SH-SY5Y (cell line): Measurements from ENCODE around the gene TRIM62.

Experiments
- GATA2 ChIP-seq: IDR thresholded peaks from 2 replicates; pipeline ENCODE4 v1.6.1; 2011; ENCODE audit warnings: mild to moderate bottlenecking, low read depth, low read length
- GATA3 ChIP-seq: IDR thresholded peaks from 2 replicates; pipeline ENCODE4 v1.6.1; 2011; ENCODE audit warnings: low read depth, mild to moderate bottlenecking, low read length, moderate library complexity

TRIM62 gene

GRCh38 chr1:33181921-33182341 lies at the start of gene TRIM62:
TRIM62 (minus strand) TSS chr1:33182043; CDS start chr1:33181432, 611 bp downstream.
- TF ChIP-seq GATA3 = no peak
- TF ChIP-seq GATA2 = no peak

- TF ChIP-seq GATA3 = no peak
- no peak for TF ChIP-seq GATA2
These were observed 49.3 kb upstream of the TRIM62 start for GRCh38 chr1:33231166-33231565.

- TF ChIP-seq GATA2 = no peak
- no peak for TF ChIP-seq GATA3
These were observed 47.2 kb upstream of the TRIM62 start for GRCh38 chr1:33228935-33229487.

GRCh38 chr1:33225586-33225985 lies 43.7 kb upstream of the TRIM62 start:
- TF ChIP-seq GATA2 = no peak
- no peak for TF ChIP-seq GATA3

DNA sequence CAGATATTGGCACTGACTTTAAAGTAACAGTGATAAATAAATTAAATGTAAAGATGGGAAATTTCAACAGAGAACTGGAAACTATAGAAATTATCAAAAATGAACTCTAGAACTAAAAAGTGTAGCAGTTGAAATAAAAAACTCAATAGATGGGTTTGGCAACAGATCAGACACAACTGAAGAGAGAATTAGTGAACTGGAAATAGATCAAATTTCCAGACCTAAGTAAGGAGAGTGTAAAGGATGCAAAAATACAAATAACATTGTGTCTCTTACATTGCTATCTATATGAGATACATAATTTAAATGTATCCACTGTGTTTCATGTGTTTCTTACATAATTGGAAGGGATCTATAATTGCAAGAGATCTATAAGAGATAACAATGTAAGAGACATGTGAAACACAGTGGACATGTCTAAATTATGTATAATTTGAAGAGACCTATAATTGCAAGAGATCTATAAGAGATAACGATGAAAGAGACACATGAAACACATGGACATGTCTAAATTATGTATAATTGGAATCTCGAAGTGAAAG lies 42.4 kb upstream of the TRIM62 start:
- no peak for TF ChIP-seq GATA2
- no peak for TF ChIP-seq GATA3

GRCh38 chr1:33222381-33222780 lies 40.5 kb upstream of the TRIM62 start:
- TF ChIP-seq GATA2 = no peak
- no peak for TF ChIP-seq GATA3

DNA sequence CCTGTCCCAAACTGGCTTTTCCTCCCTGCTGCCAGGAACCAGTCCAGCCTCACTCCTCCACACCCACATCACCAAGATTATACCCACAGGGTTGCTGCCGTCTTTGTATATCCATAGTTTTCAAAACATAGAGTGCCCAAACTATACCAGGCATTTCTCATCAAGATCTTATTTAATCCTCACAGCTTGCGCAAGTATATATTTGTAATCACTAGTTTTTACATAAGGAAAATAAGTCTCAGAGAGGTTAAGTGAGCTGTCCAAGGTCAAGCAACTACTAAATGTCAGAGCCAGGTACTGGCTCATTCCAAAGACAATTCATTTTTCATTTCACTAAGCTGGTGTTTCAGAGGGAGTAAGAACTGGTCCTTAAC lies 39.5 kb upstream of the TRIM62 start:
- no peak for TF ChIP-seq GATA3
- no peak for TF ChIP-seq GATA2

DNA sequence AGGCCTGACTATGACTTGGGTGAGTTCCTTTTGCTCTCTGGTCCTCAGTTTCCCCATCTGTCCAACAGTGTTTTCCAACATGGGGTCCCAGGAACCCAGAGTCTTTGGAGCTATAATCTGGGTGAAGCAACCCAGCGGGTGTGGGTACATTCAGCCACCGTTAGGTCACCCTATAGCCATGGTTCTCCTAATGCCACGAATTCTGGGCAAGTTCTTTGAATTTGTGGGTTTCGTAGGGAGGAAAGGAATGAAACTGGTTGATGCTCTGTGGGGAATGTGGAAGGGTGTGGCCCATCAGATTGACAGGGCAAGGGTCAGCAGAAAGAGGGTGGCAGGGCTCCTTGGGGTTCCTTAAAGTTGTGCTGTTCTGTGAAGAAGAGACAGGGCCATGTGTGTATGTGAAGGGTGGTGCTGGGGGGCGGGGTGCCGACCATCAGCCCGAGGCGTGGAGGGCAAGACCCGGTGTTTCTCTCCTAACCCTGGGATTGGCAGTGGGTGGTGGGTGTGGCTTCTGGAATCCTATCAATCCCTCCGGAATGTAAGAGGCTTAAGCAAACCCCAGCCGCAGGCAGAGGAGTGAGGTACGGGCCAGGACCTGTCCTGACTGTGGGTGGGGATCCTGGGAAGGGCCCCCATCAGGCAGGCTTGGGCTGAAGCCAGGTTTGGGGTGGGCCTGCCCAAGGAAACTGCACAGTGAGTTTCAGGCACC lies 39.0 kb upstream of the TRIM62 start:
- TF ChIP-seq GATA2 (no peak), GATA3 (no peak)

DNA sequence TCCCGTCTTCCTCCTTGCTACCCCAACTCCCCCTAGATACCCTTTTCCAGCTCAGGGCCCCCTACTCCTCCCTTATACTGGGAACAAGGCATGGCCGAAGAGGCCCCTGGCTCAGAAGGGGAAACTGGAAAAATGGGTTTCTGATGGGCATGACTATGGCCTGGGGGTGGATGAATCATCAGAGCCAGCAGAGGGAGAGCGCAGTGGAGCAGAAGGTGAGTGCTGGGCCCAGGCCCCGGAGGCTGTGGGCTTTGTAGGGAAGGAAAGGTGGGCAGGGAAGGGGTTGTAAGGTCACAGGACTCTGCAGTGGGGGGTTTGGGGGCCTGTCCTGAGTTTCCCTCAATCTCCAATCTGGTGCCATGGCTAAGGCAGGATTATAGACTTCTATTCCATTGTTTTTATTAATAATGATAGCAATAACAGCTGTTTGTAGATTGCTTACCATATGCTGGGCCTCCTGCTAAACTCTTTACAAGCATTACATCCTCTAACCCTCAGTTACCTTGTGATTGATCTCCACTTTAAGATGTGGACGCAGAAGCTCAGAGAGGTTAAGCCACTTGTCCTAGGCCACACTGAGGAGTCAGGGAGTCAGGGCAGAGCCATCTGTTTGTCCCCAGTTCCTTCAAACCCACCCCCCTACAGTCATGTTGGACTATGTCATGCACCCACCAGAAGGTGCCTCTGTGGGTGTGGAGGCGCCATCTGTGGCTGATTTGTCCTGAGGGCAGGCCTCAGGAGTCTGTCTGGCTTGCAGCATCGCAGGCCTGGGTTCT lies 38.2 kb upstream of the TRIM62 start:
- no peak for TF ChIP-seq GATA3
- no peak for TF ChIP-seq GATA2

- TF ChIP-seq GATA2 (no peak), GATA3 (no peak)
These were observed 30.1 kb upstream of the TRIM62 start for GRCh38 chr1:33211972-33212371.

DNA sequence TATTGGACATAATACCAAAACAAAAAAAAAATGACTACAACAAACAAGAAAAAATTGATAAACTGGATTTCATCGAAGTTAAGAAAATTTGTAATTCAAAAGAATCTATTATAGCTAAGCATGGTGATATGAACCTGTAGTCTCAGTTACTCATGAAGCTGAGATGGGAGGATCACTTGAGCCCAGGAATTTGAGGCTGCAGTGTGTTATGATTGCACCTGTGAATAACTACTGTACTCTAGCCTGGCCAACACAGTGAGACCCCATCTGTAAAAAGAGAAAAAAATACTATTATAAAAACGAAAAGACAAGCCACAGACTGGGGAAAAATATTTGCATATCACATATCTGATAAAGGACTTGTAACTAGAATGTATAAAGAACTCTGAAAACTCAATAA lies 24.5 kb upstream of the TRIM62 start:
- no peak for TF ChIP-seq GATA2
- no peak for TF ChIP-seq GATA3

GRCh38 chr1:33195556-33195955 lies 13.7 kb upstream of the TRIM62 start:
- TF ChIP-seq GATA3 (no peak), GATA2 (no peak)

DNA sequence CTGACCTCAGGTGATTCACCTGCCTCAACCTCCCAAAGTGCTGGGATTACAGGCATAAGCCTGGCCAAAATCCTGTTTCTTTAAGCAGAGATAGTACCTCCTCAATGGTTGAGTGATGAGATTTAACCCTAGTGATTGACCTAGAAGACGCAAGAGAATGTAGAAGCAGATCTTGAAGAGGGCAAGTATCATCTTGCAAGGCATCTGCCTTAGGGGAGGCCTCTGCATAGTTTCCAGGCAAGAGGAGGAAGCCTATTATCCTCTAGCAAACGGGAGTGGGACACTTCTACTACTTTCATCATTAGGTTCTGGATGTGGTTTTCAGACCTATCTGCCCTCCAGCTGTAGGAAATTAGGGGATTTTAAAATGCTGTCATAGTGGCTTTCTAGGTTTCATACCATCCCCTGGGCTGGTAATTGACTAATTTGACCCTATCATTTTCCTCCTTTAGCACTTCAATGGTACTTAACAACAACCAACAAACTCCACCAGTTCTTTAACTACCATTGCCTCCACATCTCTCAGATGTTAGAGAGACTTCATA lies 10.0 kb upstream of the TRIM62 start:
- TF ChIP-seq GATA2 = no peak
- no peak for TF ChIP-seq GATA3

- no peak for TF ChIP-seq GATA3
- no peak for TF ChIP-seq GATA2
These were observed 8.9 kb upstream of the TRIM62 start for GRCh38 chr1:33190701-33191100.
